ENCODE data around the gene DCLK1.

DNA sequence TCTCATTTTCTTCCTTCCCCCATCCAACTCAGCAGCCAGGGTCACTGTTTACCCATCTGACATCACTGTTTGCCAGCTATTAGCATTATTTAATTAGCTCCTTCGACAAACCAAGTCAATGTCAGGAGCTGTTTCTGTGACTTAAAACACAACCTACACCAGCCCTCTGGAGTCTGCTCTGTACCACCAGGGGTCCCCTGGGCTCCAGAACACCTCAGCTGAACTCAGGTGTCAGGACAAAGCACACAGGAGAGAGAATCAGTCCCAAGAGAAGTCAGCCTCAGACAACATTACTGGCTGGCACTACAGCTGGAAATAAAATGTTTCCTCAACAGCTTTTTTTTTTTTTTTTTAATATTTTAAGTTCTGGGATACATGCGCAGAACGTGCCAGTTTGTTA, 45.1 kb downstream of the DCLK1 start:
- no peak for TF ChIP-seq POLR2A (IDR thresholded peaks at IDR 0.05)
- no peak for TF ChIP-seq EP300 (IDR thresholded peaks at IDR 0.05)
- TF ChIP-seq, protein P1, sequence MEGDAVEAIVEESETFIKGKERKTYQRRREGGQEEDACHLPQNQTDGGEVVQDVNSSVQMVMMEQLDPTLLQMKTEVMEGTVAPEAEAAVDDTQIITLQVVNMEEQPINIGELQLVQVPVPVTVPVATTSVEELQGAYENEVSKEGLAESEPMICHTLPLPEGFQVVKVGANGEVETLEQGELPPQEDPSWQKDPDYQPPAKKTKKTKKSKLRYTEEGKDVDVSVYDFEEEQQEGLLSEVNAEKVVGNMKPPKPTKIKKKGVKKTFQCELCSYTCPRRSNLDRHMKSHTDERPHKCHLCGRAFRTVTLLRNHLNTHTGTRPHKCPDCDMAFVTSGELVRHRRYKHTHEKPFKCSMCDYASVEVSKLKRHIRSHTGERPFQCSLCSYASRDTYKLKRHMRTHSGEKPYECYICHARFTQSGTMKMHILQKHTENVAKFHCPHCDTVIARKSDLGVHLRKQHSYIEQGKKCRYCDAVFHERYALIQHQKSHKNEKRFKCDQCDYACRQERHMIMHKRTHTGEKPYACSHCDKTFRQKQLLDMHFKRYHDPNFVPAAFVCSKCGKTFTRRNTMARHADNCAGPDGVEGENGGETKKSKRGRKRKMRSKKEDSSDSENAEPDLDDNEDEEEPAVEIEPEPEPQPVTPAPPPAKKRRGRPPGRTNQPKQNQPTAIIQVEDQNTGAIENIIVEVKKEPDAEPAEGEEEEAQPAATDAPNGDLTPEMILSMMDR (IDR thresholded peaks at IDR 0.05): no peak
- no peak for TF ChIP-seq POLR2AphosphoS5 (IDR thresholded peaks at IDR 0.05)

Data from suprapubic skin (tissue), 4 donors.